Measurements from ENCODE around the gene TEKT3. TPM values are rescaled to one million over a fixed set of nuclear protein-coding genes. Genes with fewer than 3 reads are reported as not detected.

Gene TEKT3
- 0.86 TPM for total RNA-seq
- long read RNA-seq, result 0 reads

- intact Hi-C loops (cut with DNase I), result loop anchor here (5.0 kb wide), 2 partner anchors 79 to 101 kb away; no protein-coding TSS in a partner anchor
- DNase-seq (ENCODE audit: low spot score), result peak; percentile 89
Observed at GRCh38 chr17:15341385-15341849, at the start of gene TEKT3. TSS of gene TEKT3 (minus strand) at chr17:15341597. CDS start at chr17:15331585, 10,012 bp downstream.

GRCh38 chr17:15388356-15389041 is 47.1 kb upstream of the TEKT3 start:
- intact Hi-C loops (cut with DNase I), result no loop called here
- DNase-seq (ENCODE audit: low spot score), result no peak

GRCh38 chr17:15386083-15386482 is 44.7 kb upstream of the TEKT3 start:
- DNase-seq (ENCODE audit: low spot score), result no peak
- intact Hi-C loops (cut with DNase I), result no loop called here

- intact Hi-C loops (cut with DNase I), result no loop called here
- DNase-seq (ENCODE audit: low spot score), result no peak
Observed at GRCh38 chr17:15385305-15385704, 43.9 kb upstream of the TEKT3 start.

- intact Hi-C loops (cut with DNase I), result no loop called here
- DNase-seq (ENCODE audit: low spot score), result no peak
Observed at GRCh38 chr17:15384142-15384787, 42.9 kb upstream of the TEKT3 start.

- no peak for DNase-seq (ENCODE audit: low spot score)
Observed at GRCh38 chr17:15382914-15383313, 41.5 kb upstream of the TEKT3 start.

GRCh38 chr17:15381707-15382106 is 40.3 kb upstream of the TEKT3 start:
- DNase-seq (ENCODE audit: low spot score), result no peak
- intact Hi-C loops (cut with DNase I), result no loop called here

More at GRCh38 chr17:15382914-15383313, 41.5 kb upstream of the TEKT3 start:
- intact Hi-C loops (cut with DNase I), result no loop called here

GRCh38 chr17:15380446-15380845 is 39.0 kb upstream of the TEKT3 start:
- no peak for DNase-seq (ENCODE audit: low spot score)
- intact Hi-C loops (cut with DNase I), result no loop called here

GRCh38 chr17:15379659-15380058 is 38.3 kb upstream of the TEKT3 start:
- DNase-seq (ENCODE audit: low spot score), result no peak
- intact Hi-C loops (cut with DNase I), result no loop called here

- intact Hi-C loops (cut with DNase I), result no loop called here
- no peak for DNase-seq (ENCODE audit: low spot score)
Observed at GRCh38 chr17:15378243-15378642, 36.8 kb upstream of the TEKT3 start.

GRCh38 chr17:15377616-15378015 is 36.2 kb upstream of the TEKT3 start:
- DNase-seq (ENCODE audit: low spot score), result no peak
- intact Hi-C loops (cut with DNase I), result no loop called here

GRCh38 chr17:15377200-15377599 is 35.8 kb upstream of the TEKT3 start:
- intact Hi-C loops (cut with DNase I), result no loop called here

GRCh38 chr17:15371376-15372130 is 30.2 kb upstream of the TEKT3 start:
- no peak for DNase-seq (ENCODE audit: low spot score)
- intact Hi-C loops (cut with DNase I), result no loop called here

More at GRCh38 chr17:15377200-15377599, 35.8 kb upstream of the TEKT3 start:
- DNase-seq (ENCODE audit: low spot score), result no peak

- intact Hi-C loops (cut with DNase I), result no loop called here
- DNase-seq (ENCODE audit: low spot score), result no peak
Observed at GRCh38 chr17:15368600-15368999, 27.2 kb upstream of the TEKT3 start.

- DNase-seq (ENCODE audit: low spot score), result no peak
- intact Hi-C loops (cut with DNase I), result no loop called here
Observed at GRCh38 chr17:15366026-15366425, 24.6 kb upstream of the TEKT3 start.

- DNase-seq (ENCODE audit: low spot score), result no peak
- intact Hi-C loops (cut with DNase I), result no loop called here
Observed at GRCh38 chr17:15364615-15365014, 23.2 kb upstream of the TEKT3 start.

- DNase-seq (ENCODE audit: low spot score), result no peak
- intact Hi-C loops (cut with DNase I), result no loop called here
Observed at GRCh38 chr17:15363702-15364101, 22.3 kb upstream of the TEKT3 start.

GRCh38 chr17:15361592-15361991 is 20.2 kb upstream of the TEKT3 start:
- DNase-seq (ENCODE audit: low spot score), result no peak
- intact Hi-C loops (cut with DNase I), result no loop called here

GRCh38 chr17:15361151-15361550 is 19.8 kb upstream of the TEKT3 start:
- intact Hi-C loops (cut with DNase I), result no loop called here
- no peak for DNase-seq (ENCODE audit: low spot score)

- intact Hi-C loops (cut with DNase I), result no loop called here
- no peak for DNase-seq (ENCODE audit: low spot score)
Observed at GRCh38 chr17:15354256-15354655, 12.9 kb upstream of the TEKT3 start.

Measured in cardiac septum (tissue), 1 donor.